Thoracic aorta (tissue), 2 donors: ENCODE data around the gene FHL3. TPM values are rescaled to one million over a fixed set of nuclear protein-coding genes. Genes with fewer than 3 reads are reported as not detected.
A peak's percentile ranks its signal among the peaks of the same experiment; 100 is the strongest.

ENCODE experiments used
- ATAC-seq: fragments of 150-250 bp; one replicate; pipeline ENCODE4 v1.8.0; 2017; ENCODE audit warnings: low read depth; ENCODE audit not compliant: insufficient number of reproducible peaks, low FRiP score
- DNase-seq: peaks from one replicate; pipeline ENCODE4 v3.0.0-alpha.2; 2020; ENCODE audit warnings: low spot score
- H3K27ac ChIP-seq, 2 donors: fragments of 200-600 bp; sonication (generic); 1 replicate in 1 of 2; 2 replicates in 1 of 2; pipeline ENCODE4 v1.5.1; 2016; ENCODE audit warnings: mild to moderate bottlenecking in 2 of 2, moderate library complexity in 2 of 2
- H3K27me3 ChIP-seq: fragments of 200-600 bp; sonication (generic); replicated peaks from 2 replicates; pipeline ENCODE4 v1.6.0; 2016; ENCODE audit warnings: mild to moderate bottlenecking; ENCODE audit not compliant: insufficient read depth
- H3K36me3 ChIP-seq: fragments of 200-600 bp; sonication (generic); one replicate; pipeline ENCODE4 v1.5.1; 2016
- H3K4me1 ChIP-seq, 2 donors: fragments of 200-600 bp; sonication (generic); 1 replicate in 1 of 2; 2 replicates in 1 of 2; pipeline versions ENCODE4 v1.5.1 to v1.6.0; 2016; ENCODE audit warnings: low read depth in 2 of 2, mild to moderate bottlenecking in 1 of 2; ENCODE audit not compliant: control insufficient read depth in 1 of 2
- H3K4me3 ChIP-seq: fragments of 200-600 bp; sonication (generic); 2 replicates; pipeline ENCODE4 v1.5.1; 2016; ENCODE audit warnings: mild to moderate bottlenecking
- H3K9me3 ChIP-seq: fragments of 200-600 bp; sonication (generic); 2 replicates; pipeline ENCODE4 v1.5.1; 2016
- CTCF ChIP-seq: fragments of 200-600 bp; sonication (generic); IDR thresholded peaks from one replicate; pipeline ENCODE4 v1.5.1; 2019; ENCODE audit warnings: antibody characterized with exemption
- total RNA-seq, 2 donors: library from RNA; depleted of rRNA; stranded (reverse); fragments of >200 nt; gene quantifications; one replicate each; pipeline versions ENCODE4 v1.1.0 to v1.2.3, GENCODE V29; 2016

Gene FHL3
- total RNA-seq, 2 donors from 2014 or later = 57.0 to 90.7 TPM

- H3K9me3 ChIP-seq = no peaks in the 10 kb centered on the region
- H3K4me3 ChIP-seq = peak overlapping the region; percentile 67
- no peak overlapping the region for H3K27ac ChIP-seq
- H3K36me3 ChIP-seq = no peaks in the 10 kb centered on the region
- H3K27me3 ChIP-seq = peaks cover 33% of the 10 kb centered on the region
- no peak for TF ChIP-seq CTCF
- DNase-seq = no peak
- peaks cover 9 to 26% of the 10 kb centered on the region in 2 donors for H3K4me1 ChIP-seq
- no peak for ATAC-seq
These were observed 40.4 kb upstream of the FHL3 start for GRCh38 chr1:38045401-38046332.

- TF ChIP-seq CTCF = no peak
- H3K4me3 ChIP-seq = peak overlapping the region; percentile 43
- H3K4me1 ChIP-seq = peaks cover 9 to 26% of the 10 kb centered on the region in 2 donors
- no peaks in the 10 kb centered on the region for H3K36me3 ChIP-seq
- H3K27me3 ChIP-seq = peaks cover 33% of the 10 kb centered on the region
- no peak for ATAC-seq
- H3K27ac ChIP-seq = peak overlapping the region in 1 of 2 donors; percentile 11
- H3K9me3 ChIP-seq = no peaks in the 10 kb centered on the region
- no peak for DNase-seq
These were observed 39.2 kb upstream of the FHL3 start for GRCh38 chr1:38044221-38045215.

- no peak for DNase-seq
- Histone ChIP-seq H3K4me3 (no peak overlapping the region), H3K9me3 (no peaks in the 10 kb centered on the region), H3K27ac (no peak overlapping the region), H3K4me1 (peaks cover 9 to 26% of the 10 kb centered on the region in 2 donors), H3K36me3 (no peaks in the 10 kb centered on the region), H3K27me3 (peaks cover 33% of the 10 kb centered on the region)
- no peak for TF ChIP-seq CTCF
- ATAC-seq = no peak
These were observed 37.9 kb upstream of the FHL3 start for GRCh38 chr1:38043036-38043747.

- DNase-seq (no peak), ATAC-seq (no peak)
- H3K9me3 ChIP-seq = no peaks in the 10 kb centered on the region
- H3K36me3 ChIP-seq = no peaks in the 10 kb centered on the region
- no peak overlapping the region for H3K4me3 ChIP-seq
- peaks cover 33% of the 10 kb centered on the region for H3K27me3 ChIP-seq
- H3K27ac ChIP-seq = no peak overlapping the region
- H3K4me1 ChIP-seq = peaks cover 9 to 18% of the 10 kb centered on the region in 2 donors
- TF ChIP-seq CTCF = no peak
These were observed 36.9 kb upstream of the FHL3 start for GRCh38 chr1:38041936-38042834.
